IMR-90 (cell line): ENCODE data around the gene LMBR1L. TPM values are rescaled to one million over a fixed set of nuclear protein-coding genes. Genes with fewer than 3 reads are reported as not detected.

ENCODE experiments used
- RAD21 ChIP-seq: IDR thresholded peaks from 2 replicates; pipeline ENCODE4 v1.6.1; 2012; ENCODE audit warnings: low read length, improper control_type of control experiment
- polyA plus RNA-seq, 3 experiments: library from polyadenylated mRNA; depleted of rRNA; stranded (reverse); fragments of >200 nt; gene quantifications; 2 replicates each; pipeline ENCODE4 v1.2.3, GENCODE V29; 2012; ENCODE audit warnings: low replicate concordance in 1 of 3
- total RNA-seq: library from RNA; depleted of rRNA; stranded (reverse); fragments of >200 nt; gene quantifications from 2 replicates; pipeline ENCODE4 v1.2.3, GENCODE V29; 2012
- TF ChIP-seq, protein P1 (sequence below): fragments of 150-350 bp; IDR thresholded peaks from 2 replicates; pipeline ENCODE4 v1.6.1; 2016; ENCODE audit warnings: low read depth, mild to moderate bottlenecking, low read length, moderate library complexity, borderline replicate concordance
- TF ChIP-seq, protein P2 (sequence below): fragments of 150-350 bp; IDR thresholded peaks from 2 replicates; pipeline ENCODE4 v1.6.1; 2017; ENCODE audit warnings: mild to moderate bottlenecking, antibody characterized with exemption, low read length, low read depth

LMBR1L gene
- total and polyA plus RNA-seq, 2 of the 4 experiments (the other 2 are of a cell fraction), result 33.0 to 44.6 TPM

DNA sequence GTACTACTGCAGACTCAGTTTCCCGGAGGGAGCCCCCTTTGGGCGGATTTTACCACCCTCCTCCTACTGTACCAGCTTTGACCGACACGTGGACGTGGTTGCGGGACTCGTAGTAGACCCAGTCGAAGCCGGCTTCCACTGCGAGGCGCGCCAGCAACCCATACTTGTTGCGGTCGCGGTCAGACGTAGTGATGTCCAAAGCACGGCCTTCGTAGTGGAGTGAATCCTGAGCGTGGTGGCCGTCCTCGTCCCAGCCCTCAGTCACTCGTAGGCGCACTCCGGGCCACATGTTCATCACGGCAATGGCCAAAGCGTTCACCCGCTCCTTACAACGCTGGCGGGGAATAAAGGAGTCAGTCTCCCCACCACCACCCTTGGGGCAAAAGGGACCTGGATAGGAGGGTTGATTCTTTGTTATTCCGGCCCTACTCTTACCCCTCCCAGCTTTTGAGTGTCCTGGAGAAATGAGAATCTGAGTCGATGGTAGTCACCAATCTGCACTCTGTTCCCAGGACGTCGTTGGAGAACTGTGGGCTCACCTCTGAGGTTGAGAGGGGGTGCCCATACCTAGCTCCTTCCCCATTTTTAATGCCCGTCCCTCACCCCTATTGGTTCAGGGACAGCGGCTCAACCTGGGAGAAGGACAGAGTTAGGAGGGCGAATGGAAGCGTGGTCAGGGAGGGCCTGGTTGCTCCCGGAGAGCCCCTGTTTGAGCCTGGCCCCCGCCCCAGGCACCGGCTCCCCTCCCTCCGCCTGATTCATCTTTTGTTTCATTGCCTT is 19.4 kb downstream of the LMBR1L start (continued):
- TF ChIP-seq, protein P1, sequence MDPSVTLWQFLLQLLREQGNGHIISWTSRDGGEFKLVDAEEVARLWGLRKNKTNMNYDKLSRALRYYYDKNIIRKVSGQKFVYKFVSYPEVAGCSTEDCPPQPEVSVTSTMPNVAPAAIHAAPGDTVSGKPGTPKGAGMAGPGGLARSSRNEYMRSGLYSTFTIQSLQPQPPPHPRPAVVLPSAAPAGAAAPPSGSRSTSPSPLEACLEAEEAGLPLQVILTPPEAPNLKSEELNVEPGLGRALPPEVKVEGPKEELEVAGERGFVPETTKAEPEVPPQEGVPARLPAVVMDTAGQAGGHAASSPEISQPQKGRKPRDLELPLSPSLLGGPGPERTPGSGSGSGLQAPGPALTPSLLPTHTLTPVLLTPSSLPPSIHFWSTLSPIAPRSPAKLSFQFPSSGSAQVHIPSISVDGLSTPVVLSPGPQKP, result no peak
- TF ChIP-seq, protein P2, sequence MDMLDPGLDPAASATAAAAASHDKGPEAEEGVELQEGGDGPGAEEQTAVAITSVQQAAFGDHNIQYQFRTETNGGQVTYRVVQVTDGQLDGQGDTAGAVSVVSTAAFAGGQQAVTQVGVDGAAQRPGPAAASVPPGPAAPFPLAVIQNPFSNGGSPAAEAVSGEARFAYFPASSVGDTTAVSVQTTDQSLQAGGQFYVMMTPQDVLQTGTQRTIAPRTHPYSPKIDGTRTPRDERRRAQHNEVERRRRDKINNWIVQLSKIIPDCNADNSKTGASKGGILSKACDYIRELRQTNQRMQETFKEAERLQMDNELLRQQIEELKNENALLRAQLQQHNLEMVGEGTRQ, result no peak
- no peak for TF ChIP-seq RAD21
